MV-4-11 (cell line): ENCODE measurements around the gene CYB561A3.
A peak's percentile ranks its signal among the peaks of the same experiment; 100 is the strongest.
"Not testable (repeated sequence)": the region's sequence is repeated elsewhere in the genome, so short reads cannot be mapped to it uniquely, and the experiment has no call there.

Source experiments
- DNase-seq: peaks from one replicate; lab custom pipeline; 2025; lab: John Stamatoyannopoulos, UW

The CYB561A3 gene, protein sequence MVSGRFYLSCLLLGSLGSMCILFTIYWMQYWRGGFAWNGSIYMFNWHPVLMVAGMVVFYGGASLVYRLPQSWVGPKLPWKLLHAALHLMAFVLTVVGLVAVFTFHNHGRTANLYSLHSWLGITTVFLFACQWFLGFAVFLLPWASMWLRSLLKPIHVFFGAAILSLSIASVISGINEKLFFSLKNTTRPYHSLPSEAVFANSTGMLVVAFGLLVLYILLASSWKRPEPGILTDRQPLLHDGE

DNA sequence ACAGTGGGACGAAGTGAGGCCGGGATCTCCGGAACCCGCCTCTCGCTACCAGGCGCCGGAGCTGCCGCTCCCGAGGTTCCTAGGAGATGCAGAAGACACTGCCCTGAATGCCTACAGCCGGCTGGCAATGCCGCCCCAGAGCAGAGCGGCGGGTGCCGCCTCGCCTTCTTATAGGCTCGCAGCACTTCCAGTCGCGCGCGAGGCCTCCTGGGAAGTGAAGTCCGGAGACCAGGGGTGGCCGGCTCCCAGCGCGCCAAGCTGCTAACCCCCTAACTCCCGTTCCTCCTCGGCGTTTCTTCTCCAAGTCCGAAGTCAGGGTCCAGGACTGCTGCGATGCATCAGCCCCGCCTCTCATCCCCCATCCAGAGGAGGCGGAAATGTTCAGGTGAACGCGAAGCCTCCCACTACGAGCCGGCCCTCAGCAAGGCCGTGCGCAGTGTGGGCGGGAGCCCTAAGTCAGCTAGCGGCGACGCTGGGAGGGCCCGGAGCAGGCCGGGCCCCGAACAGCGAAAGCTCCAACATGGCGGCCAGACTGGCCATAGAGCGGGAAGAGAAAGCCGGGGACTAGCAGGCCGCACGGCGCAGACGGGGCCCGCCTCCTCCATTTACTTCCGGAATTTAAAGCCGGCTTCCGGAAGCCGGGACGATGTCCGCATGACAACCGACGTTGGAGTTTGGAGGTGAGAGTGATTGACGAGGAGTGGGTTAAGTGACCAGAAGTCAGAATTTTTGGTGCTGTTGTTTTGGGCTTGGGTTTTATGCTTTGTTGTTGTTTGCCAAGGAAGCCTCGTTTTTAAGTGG lies at the start of gene CYB561A3, which contains the start of gene TMEM138:
Gene CYB561A3 (minus strand): TSS at position 142 of the 801 bp plus-strand sequence. CDS start 5,169 bp downstream, outside the sequence.
Gene TMEM138 (plus strand): TSS at position 634 of the 801 bp plus-strand sequence. CDS start 2,017 bp downstream, outside the sequence.
- DNase-seq, result peak; percentile 93

- no peak for DNase-seq
Observed at GRCh38 chr11:61406991-61407728, 45.5 kb upstream of the CYB561A3 start.

DNA sequence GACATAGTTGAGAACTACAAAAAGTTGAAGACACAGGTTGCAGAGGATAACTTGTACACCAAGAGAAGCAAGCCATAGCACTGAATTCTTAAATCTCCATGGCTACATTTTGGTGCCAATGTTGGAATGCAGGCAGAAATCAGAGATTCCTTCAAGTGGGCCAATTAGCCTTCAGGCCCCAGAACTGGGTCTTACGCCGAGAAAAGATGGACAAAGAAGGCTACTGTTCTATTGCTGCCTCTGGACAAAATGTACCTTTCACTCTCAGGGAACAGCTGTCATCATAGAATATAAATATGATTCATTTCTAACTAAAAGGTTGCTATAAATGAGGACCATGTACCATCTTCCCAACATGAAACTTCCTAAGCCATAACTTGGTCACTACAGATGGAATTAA lies 44.4 kb upstream of the CYB561A3 start:
- DNase-seq, result no peak

GRCh38 chr11:61404641-61405040 lies 43.0 kb upstream of the CYB561A3 start:
- DNase-seq, result no peak

GRCh38 chr11:61404103-61404502 lies 42.4 kb upstream of the CYB561A3 start:
- DNase-seq, result no peak

DNA sequence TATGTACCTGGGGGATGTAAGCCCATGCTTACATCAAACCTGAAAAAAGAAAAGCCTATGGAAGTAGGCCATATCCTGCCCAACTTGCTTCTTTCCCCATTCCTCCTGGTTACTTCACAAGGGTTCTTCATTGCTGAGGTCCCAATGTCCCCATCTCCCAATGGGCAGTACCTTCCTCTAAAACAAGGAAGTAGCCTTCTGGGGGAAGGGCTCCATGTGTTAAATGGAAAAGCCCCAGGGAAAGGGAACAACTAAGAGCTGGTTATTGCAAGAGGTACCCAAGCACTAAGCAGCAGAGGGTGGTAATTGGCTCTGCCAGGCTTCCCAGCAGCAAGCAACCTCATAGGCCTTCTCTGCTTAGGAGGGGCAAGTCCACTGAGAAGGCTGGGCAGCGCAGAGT lies 42.0 kb upstream of the CYB561A3 start:
- no peak for DNase-seq

- DNase-seq, result no peak
Observed at GRCh38 chr11:61401573-61401972, 39.9 kb upstream of the CYB561A3 start.

DNA sequence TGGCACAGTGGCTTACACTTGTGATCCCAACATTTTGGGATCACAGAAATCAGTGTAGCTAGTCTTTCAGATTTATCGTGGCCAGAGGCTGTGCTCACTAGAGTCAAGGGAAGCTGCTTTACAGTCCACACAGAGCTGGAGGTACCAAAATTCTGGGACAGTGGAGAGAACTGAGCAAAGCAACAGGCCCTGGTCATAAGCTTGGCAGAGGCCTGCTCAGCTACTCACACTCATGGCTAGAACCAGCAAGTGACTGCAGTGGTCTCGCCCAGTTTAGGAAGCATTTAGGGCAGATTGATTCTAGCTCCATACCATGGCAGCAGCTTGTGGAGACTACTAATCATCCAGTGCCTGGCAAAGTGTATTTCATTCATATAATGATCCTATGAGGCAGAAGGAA lies 39.5 kb upstream of the CYB561A3 start:
- no peak for DNase-seq

DNA sequence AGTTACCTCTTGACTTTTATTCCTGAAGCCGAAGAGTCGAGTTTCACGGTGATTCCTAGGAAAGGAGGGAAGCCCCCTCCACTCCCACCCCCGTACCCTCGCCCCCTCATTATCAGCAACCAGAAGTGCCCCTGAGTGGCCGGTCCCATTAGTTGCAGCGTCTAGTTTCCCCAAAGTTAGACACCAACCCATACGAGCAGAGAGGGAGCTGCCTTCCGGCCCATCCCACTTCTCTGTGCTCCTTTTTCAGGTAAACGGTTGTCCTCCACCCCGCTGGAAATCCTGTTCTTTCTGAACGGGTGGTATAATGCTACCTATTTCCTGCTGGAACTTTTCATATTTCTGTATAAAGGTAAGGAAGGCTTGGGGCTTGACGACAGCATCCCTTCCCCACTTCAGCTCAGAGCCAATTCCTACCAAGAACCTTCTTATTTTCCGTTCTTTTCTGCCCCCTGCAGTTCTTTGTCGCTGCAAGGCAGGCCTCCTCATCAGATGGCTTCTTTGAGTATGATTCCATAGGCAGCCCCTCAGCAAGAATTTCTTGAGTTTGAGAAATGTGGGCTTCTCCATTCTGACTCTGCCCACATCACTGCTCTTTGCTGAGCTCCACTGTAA lies 31.4 kb upstream of the CYB561A3 start:
- no peak for DNase-seq

DNA sequence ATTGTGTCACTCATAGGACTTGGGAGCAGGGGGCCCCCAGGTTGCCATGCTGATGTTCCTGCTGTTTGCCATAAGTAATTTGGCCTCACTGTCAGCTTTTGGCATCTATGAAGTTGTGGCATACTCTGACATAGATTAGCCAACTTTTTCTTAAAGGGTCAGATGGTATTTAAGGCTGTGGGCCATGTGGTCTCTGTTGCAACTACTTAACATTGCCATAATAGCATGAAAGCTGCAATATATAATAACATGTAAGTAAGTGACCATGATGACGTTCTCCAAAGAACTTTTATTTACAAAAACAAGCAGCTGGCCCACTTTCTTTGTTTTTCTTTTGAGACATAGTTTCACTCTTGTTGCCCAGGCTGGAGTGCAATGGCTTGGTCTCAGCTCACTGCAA lies 28.5 kb upstream of the CYB561A3 start:
- peak; percentile 53 for DNase-seq

GRCh38 chr11:61384271-61385242 lies 22.9 kb upstream of the CYB561A3 start:
- DNase-seq, result peak; percentile 26

- not testable (repeated sequence) for DNase-seq
Observed at GRCh38 chr11:61383859-61384258, 22.2 kb upstream of the CYB561A3 start.

GRCh38 chr11:61380884-61381283 lies 19.2 kb upstream of the CYB561A3 start:
- no peak for DNase-seq

- DNase-seq, result peak; percentile 93
Observed at GRCh38 chr11:61378713-61379313, 17.1 kb upstream of the CYB561A3 start.

DNA sequence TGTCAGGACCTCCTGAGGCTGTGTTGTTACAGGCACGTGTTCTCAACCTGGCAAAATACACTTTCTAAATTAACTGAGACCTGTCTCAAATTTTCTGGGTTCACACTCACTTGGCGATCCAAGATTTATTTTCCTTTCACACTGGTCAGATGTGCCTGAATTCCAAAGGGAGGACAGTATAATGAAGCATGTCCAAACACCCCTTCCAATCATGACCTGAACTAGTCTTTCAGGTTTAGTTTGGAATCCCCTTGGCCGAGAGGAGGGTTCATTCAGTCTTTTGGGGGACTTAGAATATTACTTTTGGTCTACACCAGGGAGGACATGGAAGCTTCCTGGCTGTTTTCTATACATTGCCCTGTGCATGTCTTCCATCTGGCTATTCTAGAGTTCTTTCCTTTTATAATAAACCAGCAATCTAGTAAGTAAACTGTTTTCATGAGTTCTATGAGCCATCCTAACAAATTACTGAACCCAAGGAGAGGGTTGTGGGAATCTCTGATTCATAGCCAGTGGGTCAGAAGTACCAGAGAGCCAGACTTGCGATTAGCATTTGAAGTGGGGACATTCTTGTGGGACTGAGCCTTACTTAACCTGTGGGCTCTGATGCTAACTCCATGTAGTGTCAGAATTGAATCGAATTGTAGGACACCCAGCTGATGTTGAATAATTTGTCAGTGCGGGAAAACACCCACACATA lies 15.9 kb upstream of the CYB561A3 start:
- no peak for DNase-seq

DNA sequence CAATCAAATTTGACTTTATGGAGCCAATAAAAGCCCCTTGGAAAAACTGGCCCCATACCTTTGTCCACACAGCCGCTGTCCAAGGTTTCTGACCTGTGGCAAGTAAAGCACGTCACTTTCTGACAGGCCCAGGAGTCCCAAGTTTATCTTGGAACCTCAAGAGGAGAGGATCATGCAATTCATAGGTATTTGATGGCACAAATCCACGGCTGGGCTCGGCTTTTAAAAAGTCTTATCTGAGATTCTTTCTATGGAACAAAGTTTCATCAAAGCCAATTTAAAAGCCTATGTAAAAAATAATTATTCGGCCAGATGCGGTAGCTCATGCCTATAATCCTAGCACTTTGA lies 14.1 kb upstream of the CYB561A3 start:
- no peak for DNase-seq

- DNase-seq, result no peak
Observed at GRCh38 chr11:61372659-61373420, 11.2 kb upstream of the CYB561A3 start.

DNA sequence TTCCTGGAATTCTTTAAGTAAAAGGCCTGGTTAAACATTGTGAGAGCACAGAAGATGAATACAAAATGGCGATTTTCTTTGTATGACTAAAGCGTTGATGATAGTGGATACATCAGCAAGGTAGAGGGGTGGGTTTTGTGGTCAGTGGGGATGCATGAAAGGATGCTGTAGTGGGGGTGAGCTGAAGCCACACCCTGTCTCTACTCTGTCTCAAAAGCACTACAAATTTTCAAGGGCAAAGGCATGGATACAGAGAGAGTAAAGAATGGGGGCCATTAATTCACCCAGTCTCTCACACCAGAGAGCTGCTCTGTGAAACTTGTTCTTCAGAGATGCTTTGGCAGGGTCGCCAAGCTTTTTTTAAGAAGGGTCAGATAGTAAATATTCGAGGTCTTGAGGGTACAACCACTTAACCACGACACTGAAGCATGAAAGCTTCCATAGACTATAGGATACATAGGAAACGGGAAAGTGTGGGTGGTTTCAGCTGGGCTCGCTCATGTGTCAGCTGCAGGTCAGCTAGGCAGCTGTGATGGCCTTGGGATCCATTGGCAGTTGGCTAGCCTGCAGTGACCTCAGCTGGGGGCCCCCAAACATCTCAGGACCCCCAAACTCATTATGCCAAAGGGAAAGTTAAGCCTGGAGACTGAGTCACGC lies 8.8 kb upstream of the CYB561A3 start:
- peak; percentile 43 for DNase-seq
